Fibroblast of the aortic adventitia (primary cell): Measurements from ENCODE around the gene KLHL3. TPM values are rescaled to one million over a fixed set of nuclear protein-coding genes. Genes with fewer than 3 reads are reported as not detected.

ENCODE experiments used
- DNase-seq: peaks from one replicate; pipeline ENCODE4 v3.0.0-alpha.2; 2010; ENCODE audit warnings: low read depth
- H3K4me3 ChIP-seq: 2 replicates; pipeline ENCODE4 v1.5.1; 2011; ENCODE audit warnings: low read depth, mild to moderate bottlenecking, control low read depth, low read length, moderate library complexity
- CTCF ChIP-seq: IDR thresholded peaks from 2 replicates; pipeline ENCODE4 v1.5.1; 2011; ENCODE audit warnings: mild to moderate bottlenecking, low read length, control low read depth, inconsistent platforms; ENCODE audit not compliant: insufficient read depth
- total RNA-seq: library from RNA; depleted of rRNA; stranded (reverse); fragments of >200 nt; gene quantifications from 2 replicates; pipeline ENCODE4 v1.2.3, GENCODE V29; 2012; ENCODE audit warnings: low replicate concordance

The KLHL3 gene
- total RNA-seq, 1 donor, result 1.3 TPM

- DNase-seq, result peak; percentile 43
- peak overlapping the region; percentile 59 for H3K4me3 ChIP-seq
- no peak for TF ChIP-seq CTCF
These were observed 831 bp downstream of the KLHL3 start for GRCh38 chr5:137734962-137735554.

GRCh38 chr5:137734331-137734730 is 1.6 kb downstream of the KLHL3 start:
- no peak for DNase-seq
- H3K4me3 ChIP-seq, result no peak overlapping the region

GRCh38 chr5:137733922-137734321 is 2.0 kb downstream of the KLHL3 start:
- H3K4me3 ChIP-seq, result no peak overlapping the region
- no peak for TF ChIP-seq CTCF

More at GRCh38 chr5:137734331-137734730, 1.6 kb downstream of the KLHL3 start:
- TF ChIP-seq CTCF, result no peak

GRCh38 chr5:137733006-137733405 is 2.9 kb downstream of the KLHL3 start:
- no peak for DNase-seq
- TF ChIP-seq CTCF, result no peak
- H3K4me3 ChIP-seq, result no peak overlapping the region

More at GRCh38 chr5:137733922-137734321, 2.0 kb downstream of the KLHL3 start:
- DNase-seq, result no peak

GRCh38 chr5:137731176-137731575 is 4.7 kb downstream of the KLHL3 start:
- DNase-seq, result no peak
- H3K4me3 ChIP-seq, result no peak overlapping the region
- no peak for TF ChIP-seq CTCF

- DNase-seq, result no peak
- no peak for TF ChIP-seq CTCF
- no peak overlapping the region for H3K4me3 ChIP-seq
These were observed 5.6 kb downstream of the KLHL3 start for GRCh38 chr5:137730336-137730735.

- no peak for TF ChIP-seq CTCF
- H3K4me3 ChIP-seq, result no peak overlapping the region
- no peak for DNase-seq
These were observed 7.8 kb downstream of the KLHL3 start for GRCh38 chr5:137728048-137728447.
